Neuronal stem cell (in vitro differentiated cells): ENCODE measurements around the gene FNIP2.

Experiments
- DNase-seq: peaks from one replicate; pipeline ENCODE4 v3.0.0-alpha.2; 2013; ENCODE audit warnings: low spot score
- H2AFZ ChIP-seq: one replicate; pipeline ENCODE4 v1.6.1; 2013; ENCODE audit warnings: mild to moderate bottlenecking, low read length, inconsistent platforms
- H2AK5ac ChIP-seq: 2 replicates; pipeline ENCODE4 v1.6.1; 2013; ENCODE audit warnings: low read depth, mild to moderate bottlenecking, inconsistent platforms, low read length, moderate library complexity, mixed read lengths
- H2BK120ac ChIP-seq: 2 replicates; pipeline ENCODE4 v1.6.1; 2013; ENCODE audit warnings: low read depth, mild to moderate bottlenecking, inconsistent platforms, low read length, moderate library complexity, mixed read lengths
- H2BK12ac ChIP-seq: one replicate; pipeline ENCODE4 v1.6.1; 2013; ENCODE audit warnings: low read length, inconsistent platforms
- H2BK15ac ChIP-seq: 2 replicates; pipeline ENCODE4 v1.6.1; 2013; ENCODE audit warnings: mild to moderate bottlenecking, low read length, inconsistent platforms, mixed read lengths
- H2BK5ac ChIP-seq: one replicate; pipeline ENCODE4 v1.6.1; 2013; ENCODE audit warnings: inconsistent platforms, mild to moderate bottlenecking, low read length, moderate library complexity
- H3K14ac ChIP-seq: one replicate; pipeline ENCODE4 v1.6.1; 2013; ENCODE audit warnings: low read length, inconsistent platforms
- H3K18ac ChIP-seq: 2 replicates; pipeline ENCODE4 v1.6.1; 2013; ENCODE audit warnings: low read length, inconsistent platforms
- H3K23ac ChIP-seq: 2 replicates; pipeline ENCODE4 v1.6.1; 2013; ENCODE audit warnings: low read depth, mild to moderate bottlenecking, mixed read lengths, low read length, inconsistent platforms; ENCODE audit not compliant: poor library complexity
- H3K27ac ChIP-seq: replicated peaks from 3 replicates; pipeline ENCODE4 v1.5.1; 2013; ENCODE audit warnings: low read length, inconsistent platforms
- H3K27me3 ChIP-seq, 3 experiments: 2 replicates each; pipeline ENCODE4 v1.6.1; 2013; ENCODE audit warnings: low read length in 3 of 3, mild to moderate bottlenecking in 2 of 3, inconsistent platforms in 1 of 3, low read depth in 1 of 3, mixed read lengths in 1 of 3, moderate library complexity in 1 of 3; ENCODE audit not compliant: control insufficient read depth in 3 of 3, insufficient read depth in 3 of 3
- H3K36me3 ChIP-seq, 2 donors: replicated peaks in 1 of 2; 2 replicates each; pipeline ENCODE4 v1.6.1; 2013; ENCODE audit warnings: low read length in 2 of 2; ENCODE audit not compliant: control insufficient read depth in 2 of 2, insufficient read depth in 2 of 2
- H3K4ac ChIP-seq: 2 replicates; pipeline ENCODE4 v1.6.1; 2013; ENCODE audit warnings: inconsistent platforms, mild to moderate bottlenecking, low read length, moderate library complexity
- H3K4me1 ChIP-seq, 2 donors: 1 replicate in 1 of 2; 2 replicates in 1 of 2; pipeline ENCODE4 v1.6.1; 2013; ENCODE audit warnings: low read length in 2 of 2, low read depth in 1 of 2; ENCODE audit not compliant: control insufficient read depth in 2 of 2, insufficient read depth in 1 of 2
- H3K4me2 ChIP-seq: one replicate; pipeline ENCODE4 v1.6.1; 2013; ENCODE audit warnings: mild to moderate bottlenecking, low read length, inconsistent platforms; ENCODE audit not compliant: insufficient read depth, poor library complexity, severe bottlenecking
- H3K4me3 ChIP-seq, 2 donors: 2 replicates each; pipeline ENCODE4 v1.5.1; 2013; ENCODE audit warnings: low read length in 2 of 2, mild to moderate bottlenecking in 2 of 2, inconsistent platforms in 1 of 2, moderate library complexity in 1 of 2
- H3K79me1 ChIP-seq: one replicate; pipeline ENCODE4 v1.6.1; 2013; ENCODE audit warnings: low read depth, mild to moderate bottlenecking, inconsistent platforms, low read length, moderate library complexity
- H3K9ac ChIP-seq: one replicate; pipeline ENCODE4 v1.6.1; 2013; ENCODE audit warnings: mild to moderate bottlenecking, low read depth, low read length, inconsistent platforms; ENCODE audit not compliant: poor library complexity
- H3K9me3 ChIP-seq, 2 donors: replicated peaks in 1 of 2; 2 replicates each; pipeline versions ENCODE3 to v1.6.1; 2013; ENCODE audit warnings: low read length in 2 of 2, mild to moderate bottlenecking in 2 of 2, inconsistent platforms in 1 of 2, low read depth in 1 of 2, mixed read lengths in 1 of 2, moderate library complexity in 1 of 2; ENCODE audit not compliant: control insufficient read depth in 2 of 2, insufficient read depth in 1 of 2
- H4K8ac ChIP-seq: one replicate; pipeline ENCODE4 v1.6.1; 2013; ENCODE audit warnings: low read depth, mild to moderate bottlenecking, inconsistent platforms, low read length, moderate library complexity
- H4K91ac ChIP-seq: one replicate; pipeline ENCODE4 v1.6.1; 2013; ENCODE audit warnings: low read length, low read depth, mild to moderate bottlenecking, inconsistent platforms; ENCODE audit not compliant: poor library complexity
- WGBS, 2 donors: extraction: QIAGEN DNeasy Blood & Tissue Kit; methylation state at CpG; one replicate each; pipeline ENCODE4 v1.1.7; 2013; ENCODE audit warnings: missing lambda C conversion rate in 2 of 2, mixed read lengths in 1 of 2; ENCODE audit not compliant: insufficient read length in 2 of 2, insufficient replicate concordance in 1 of 2; ENCODE audit errors: extremely low coverage in 2 of 2; 5-methylcytosine and 5-hydroxymethylcytosine counted together

FNIP2 gene

GRCh38 chr4:158767451-158767850 lies 1.4 kb upstream of the FNIP2 start:
- no peak overlapping the region for H4K8ac ChIP-seq
- H3K14ac ChIP-seq = no peak overlapping the region
- no peak overlapping the region for H3K4me2 ChIP-seq
- no peak overlapping the region for H3K18ac ChIP-seq
- peaks cover 4 to 11% of the 10 kb centered on the region in 2 donors for H3K4me1 ChIP-seq
- no peak overlapping the region for H2BK120ac ChIP-seq
- H2AFZ ChIP-seq = peak overlapping the region; percentile 96
- H3K79me1 ChIP-seq = no peaks in the 10 kb centered on the region
- no peak overlapping the region for H2BK15ac ChIP-seq
- H3K23ac ChIP-seq = no peak overlapping the region
- H3K27me3 ChIP-seq = peaks cover 0 to 12% (median 0%) of the 10 kb centered on the region in 3 experiments
- H3K9ac ChIP-seq = no peak overlapping the region
- no peak overlapping the region for H2AK5ac ChIP-seq
- H3K36me3 ChIP-seq = no peaks in the 10 kb centered on the region
- WGBS, 2 donors = no CpG with 5 or more reads among the region's 2 CpGs
- H3K27ac ChIP-seq = no peak overlapping the region
- peak overlapping the region in 1 of 2 donors; percentile 93 for H3K4me3 ChIP-seq
- H2BK12ac ChIP-seq = no peak overlapping the region
- H2BK5ac ChIP-seq = no peak overlapping the region
- no peak for DNase-seq
- H3K4ac ChIP-seq = no peak overlapping the region
- H4K91ac ChIP-seq = no peak overlapping the region
- no peaks in the 10 kb centered on the region for H3K9me3 ChIP-seq

- Histone ChIP-seq H3K4ac (no peak overlapping the region), H3K23ac (peak overlapping the region; percentile 37), H4K8ac (no peak overlapping the region), H3K36me3 (no peaks in the 10 kb centered on the region), H3K9ac (peak overlapping the region; percentile 85), H3K27ac (no peak overlapping the region), H3K9me3 (no peaks in the 10 kb centered on the region), H3K4me3 (peak overlapping the region; percentile 85 to 93), H4K91ac (no peak overlapping the region), H2BK120ac (no peak overlapping the region), H2AFZ (peak overlapping the region; percentile 92), H3K79me1 (no peaks in the 10 kb centered on the region), H3K14ac (peak overlapping the region; percentile 58), H3K4me1 (peaks cover 4 to 12% of the 10 kb centered on the region in 2 donors), H2BK15ac (no peak overlapping the region), H2BK5ac (no peak overlapping the region), H2BK12ac (no peak overlapping the region), H3K27me3 (peaks cover 0 to 12% (median 0%) of the 10 kb centered on the region in 3 experiments), H3K4me2 (peak overlapping the region; percentile 78), H3K18ac (peak overlapping the region; percentile 82), H2AK5ac (no peak overlapping the region)
- DNase-seq = no peak
- WGBS, 2 donors = no CpG with 5 or more reads among the region's 49 CpGs
Measured at GRCh38 chr4:158769175-158769921, 522 bp downstream of the FNIP2 start.

- no peak overlapping the region for H3K27ac ChIP-seq
- no peak overlapping the region for H2BK5ac ChIP-seq
- no CpG with 5 or more reads among the region's 5 CpGs for WGBS, 2 donors
- no peak overlapping the region for H3K4me3 ChIP-seq
- H2BK120ac ChIP-seq = no peak overlapping the region
- no peaks in the 10 kb centered on the region for H3K9me3 ChIP-seq
- no peaks in the 10 kb centered on the region for H3K36me3 ChIP-seq
- H3K9ac ChIP-seq = no peak overlapping the region
- H3K27me3 ChIP-seq = peaks cover 0 to 12% (median 0%) of the 10 kb centered on the region in 3 experiments
- no peak overlapping the region for H3K4ac ChIP-seq
- H2BK12ac ChIP-seq = no peak overlapping the region
- H2BK15ac ChIP-seq = no peak overlapping the region
- no peak overlapping the region for H4K91ac ChIP-seq
- H3K14ac ChIP-seq = no peak overlapping the region
- H2AK5ac ChIP-seq = no peak overlapping the region
- no peak overlapping the region for H3K18ac ChIP-seq
- H3K4me1 ChIP-seq = peaks cover 4 to 26% of the 10 kb centered on the region in 2 donors
- no peak for DNase-seq
- H2AFZ ChIP-seq = no peak overlapping the region
- no peaks in the 10 kb centered on the region for H3K79me1 ChIP-seq
- H4K8ac ChIP-seq = no peak overlapping the region
- H3K23ac ChIP-seq = no peak overlapping the region
- no peak overlapping the region for H3K4me2 ChIP-seq
Measured at GRCh38 chr4:158770671-158771070, 1.8 kb downstream of the FNIP2 start.

- Histone ChIP-seq H2BK15ac (no peak overlapping the region), H3K27ac (no peak overlapping the region), H3K18ac (no peak overlapping the region), H3K9me3 (no peaks in the 10 kb centered on the region), H4K8ac (no peak overlapping the region), H2BK120ac (no peak overlapping the region), H3K4me1 (peaks cover 4 to 33% of the 10 kb centered on the region in 2 donors), H2BK12ac (no peak overlapping the region), H3K27me3 (peaks cover 0 to 12% (median 0%) of the 10 kb centered on the region in 3 experiments), H3K23ac (no peak overlapping the region), H4K91ac (no peak overlapping the region), H2AFZ (no peak overlapping the region), H2BK5ac (no peak overlapping the region), H3K4ac (no peak overlapping the region), H3K36me3 (no peaks in the 10 kb centered on the region), H3K9ac (no peak overlapping the region), H2AK5ac (no peak overlapping the region), H3K4me3 (no peak overlapping the region), H3K4me2 (no peak overlapping the region), H3K14ac (no peak overlapping the region), H3K79me1 (no peaks in the 10 kb centered on the region)
- no CpG with 5 or more reads among the region's 2 CpGs for WGBS, 2 donors
- no peak for DNase-seq
Measured at GRCh38 chr4:158771776-158772175, 3.0 kb downstream of the FNIP2 start.
